HCT116 (cell line): Measurements from ENCODE around the gene MAPK14. TPM values are rescaled to one million over a fixed set of nuclear protein-coding genes. Genes with fewer than 3 reads are reported as not detected.

Source experiments
- ATAC-seq: fragments of 200-7000 bp; cut with Tn5 transposase; 2 replicates; pipeline ENCODE4 v1.9.1; 2020; ENCODE audit warnings: mild to moderate bottlenecking, moderate library complexity
- BruUV-seq: library from RNA; stranded (reverse); fragments of 400-500 nt; replicated peaks from 2 replicates; lab custom pipeline; 2021; lab: Mats Ljungman, UMichigan
- CTCF ChIA-PET: fragments of 300-600 bp; sonication (Branson Sonifier 250); formaldehyde crosslinking; loops from one replicate; lab custom pipeline; 2021; ENCODE audit warnings: antibody characterized with exemption; lab: Charles Lee
- POLR2A ChIA-PET: fragments of 300-600, 350-600 bp; sonication (Branson Sonifier 250); formaldehyde crosslinking; loops from one replicate; lab custom pipeline; 2021; ENCODE audit warnings: antibody characterized with exemption; lab: Charles Lee
- RAD21 ChIA-PET, 2 experiments: fragments of 300-600 bp; sonication (Branson Sonifier 250); formaldehyde crosslinking; loops; one replicate each; lab custom pipeline; 2023; ENCODE audit warnings: low total read pairs in 2 of 2; ENCODE audit not compliant: uncharacterized antibody in 2 of 2, unreplicated experiment in 2 of 2, low non-redundant PET in 1 of 2; lab: Charles Lee
- DNase-seq: peaks from one replicate; pipeline ENCODE4 v3.0.0-alpha.2; 2010; ENCODE audit warnings: low read depth, low spot score
- H2AFZ ChIP-seq: fragments of 200-600 bp; shearing (Covaris generic), sonication (generic); 2 replicates; pipeline ENCODE4 v1.6.1; 2017; ENCODE audit warnings: low read depth, mixed run types, mixed read lengths, antibody characterized with exemption, low read length; ENCODE audit not compliant: poor library complexity, severe bottlenecking
- H3K27ac ChIP-seq: 2 replicates; pipeline ENCODE4 v1.5.1; 2012; ENCODE audit warnings: low read depth, low read length
- H3K27me3 ChIP-seq: fragments of 200-600 bp; sonication (generic); 2 replicates; pipeline ENCODE4 v1.6.1; 2016; ENCODE audit warnings: mixed run types, low read length, mixed read lengths; ENCODE audit not compliant: insufficient read depth
- H3K36me3 ChIP-seq, 2 experiments: fragments of 200-500 bp in 1 of 2; fragments of 200-600 bp in 1 of 2; sonication (Bioruptor generic) in 1 of 2; sonication (generic) in 1 of 2; 2 replicates each; pipeline versions ENCODE4 v1.5.1 to v1.6.1; 2014 to 2016; ENCODE audit warnings: low read length in 2 of 2, inconsistent platforms in 1 of 2, mixed read lengths in 1 of 2, mixed run types in 1 of 2; ENCODE audit not compliant: insufficient read depth in 2 of 2, control insufficient read depth in 1 of 2
- H3K4me1 ChIP-seq, 2 experiments: fragments of 200-600 bp in 1 of 2; sonication (generic) in 1 of 2; 2 replicates each; pipeline versions ENCODE4 v1.5.1 to v1.6.1; 2012 to 2017; ENCODE audit warnings: low read length in 2 of 2, inconsistent platforms in 1 of 2, mild to moderate bottlenecking in 1 of 2, mixed read lengths in 1 of 2, mixed run types in 1 of 2, moderate library complexity in 1 of 2; ENCODE audit not compliant: insufficient read depth in 2 of 2, control insufficient read depth in 1 of 2
- H3K4me2 ChIP-seq: fragments of 200-600 bp; sonication (generic); 2 replicates; pipeline ENCODE4 v1.6.1; 2017; ENCODE audit warnings: mixed run types, low read length, mixed read lengths
- H3K4me3 ChIP-seq, 2 experiments: fragments of 200-600 bp in 1 of 2; sonication (generic) in 1 of 2; replicated peaks in 1 of 2; 2 replicates each; pipeline ENCODE4 v1.5.1; 2011 to 2016; ENCODE audit warnings: low read length in 2 of 2, control low read depth in 1 of 2, low read depth in 1 of 2, mild to moderate bottlenecking in 1 of 2, mixed read lengths in 1 of 2, mixed run types in 1 of 2
- H3K79me2 ChIP-seq: fragments of 200-600 bp; sonication (generic); 2 replicates; pipeline ENCODE4 v1.6.1; 2017; ENCODE audit warnings: mild to moderate bottlenecking, mixed run types, low read length, moderate library complexity, mixed read lengths; ENCODE audit not compliant: insufficient read depth
- H3K9ac ChIP-seq: fragments of 200-600 bp; sonication (generic); 2 replicates; pipeline ENCODE4 v1.6.1; 2016; ENCODE audit warnings: low read length, mixed read lengths
- H3K9me2 ChIP-seq: fragments of 200-600 bp; sonication (generic), shearing (Covaris generic); 2 replicates; pipeline ENCODE4 v1.6.1; 2017; ENCODE audit warnings: mixed run types, mild to moderate bottlenecking, moderate library complexity; ENCODE audit not compliant: insufficient read depth
- H3K9me3 ChIP-seq, 2 experiments: fragments of 200-500 bp in 1 of 2; fragments of 200-600 bp in 1 of 2; sonication (Bioruptor generic) in 1 of 2; sonication (generic) in 1 of 2; 2 replicates each; pipeline ENCODE4 v1.6.1; 2014 to 2017; ENCODE audit warnings: low read length in 2 of 2, mixed read lengths in 2 of 2, inconsistent platforms in 1 of 2, low read depth in 1 of 2, mild to moderate bottlenecking in 1 of 2, mixed run types in 1 of 2, moderate library complexity in 1 of 2; ENCODE audit not compliant: control insufficient read depth in 1 of 2, insufficient read depth in 1 of 2
- H4K20me1 ChIP-seq: fragments of 200-600 bp; sonication (generic), shearing (Covaris generic); 2 replicates; pipeline ENCODE4 v1.6.1; 2017; ENCODE audit warnings: mixed run types, mild to moderate bottlenecking, moderate library complexity; ENCODE audit not compliant: insufficient read depth
- CBX3 ChIP-seq: IDR thresholded peaks from 2 replicates; pipeline ENCODE4 v1.6.1; 2012; ENCODE audit warnings: low read depth
- CEBPB ChIP-seq: IDR thresholded peaks from 2 replicates; pipeline ENCODE4 v1.6.1; 2012; ENCODE audit warnings: low read depth
- EGR1 ChIP-seq: IDR thresholded peaks from 2 replicates; pipeline ENCODE4 v1.6.1; 2012; ENCODE audit warnings: low read depth
- ELF1 ChIP-seq: IDR thresholded peaks from 2 replicates; pipeline ENCODE4 v1.6.1; 2012; ENCODE audit warnings: low read depth, borderline replicate concordance
- EZH2 ChIP-seq: fragments of 200-600 bp; sonication (generic); IDR thresholded peaks from 2 replicates; pipeline ENCODE4 v1.6.1; 2017; ENCODE audit warnings: antibody characterized with exemption, mixed run types
- EZH2phosphoT487 ChIP-seq: fragments of 200-600 bp; IDR thresholded peaks from 2 replicates; pipeline ENCODE4 v1.6.1; 2018; ENCODE audit warnings: antibody characterized with exemption, borderline replicate concordance
- JUND ChIP-seq: IDR thresholded peaks from 2 replicates; pipeline ENCODE4 v1.6.1; 2012
- POLR2A ChIP-seq: IDR thresholded peaks from 2 replicates; pipeline ENCODE4 v1.7.0; 2011; ENCODE audit warnings: borderline replicate concordance; ENCODE audit not compliant: insufficient read depth, insufficient read length; ENCODE audit errors: extremely low read depth
- POLR2AphosphoS5 ChIP-seq: IDR thresholded peaks from 2 replicates; pipeline ENCODE4 v1.6.1; 2011; ENCODE audit warnings: mild to moderate bottlenecking, low read depth, low read length, moderate library complexity
- SIN3A ChIP-seq: IDR thresholded peaks from 2 replicates; pipeline ENCODE4 v1.6.1; 2012; ENCODE audit warnings: low read depth
- SRF ChIP-seq: IDR thresholded peaks from 2 replicates; pipeline ENCODE4 v1.6.1; 2012; ENCODE audit warnings: low read depth
- ZFX ChIP-seq: fragments of 450-650 bp; IDR thresholded peaks from 2 replicates; pipeline ENCODE4 v1.6.1; 2017
- ZNF274 ChIP-seq: fragments of 200-500 bp; sonication (Bioruptor generic); IDR thresholded peaks from 2 replicates; pipeline ENCODE4 v1.6.1; 2014; ENCODE audit warnings: mild to moderate bottlenecking, low read depth, low read length, inconsistent platforms
- intact Hi-C: fragments of 100-400 bp; cut with micrococcal nuclease; formaldehyde crosslinking; loops from 2 replicates; pipeline ENCODE4 v1.10.0; 2022
- total RNA-seq: library from RNA; stranded (reverse); gene quantifications from one replicate; pipeline ENCODE4 v1.2.1, GENCODE V29; 2021; ENCODE audit not compliant: unreplicated experiment
- TF ChIP-seq, protein P1 (sequence below): IDR thresholded peaks from 2 replicates; pipeline ENCODE4 v1.6.1; 2012
- TF ChIP-seq, protein P2 (sequence below), 3 experiments: fragments of 200-600 bp in 1 of 3; sonication (generic) in 1 of 3; IDR thresholded peaks in 2 of 3; conservative IDR thresholded peaks in 1 of 3; 2 replicates each; pipeline ENCODE4 v1.5.1; 2012 to 2017; ENCODE audit warnings: low read depth in 2 of 3, low read length in 2 of 3, antibody characterized with exemption in 1 of 3, borderline replicate concordance in 1 of 3, control low read depth in 1 of 3, mild to moderate bottlenecking in 1 of 3, mixed read lengths in 1 of 3, mixed run types in 1 of 3, moderate library complexity in 1 of 3; ENCODE audit not compliant: insufficient read depth in 1 of 3
- TF ChIP-seq, protein P3 (sequence below): IDR thresholded peaks from 2 replicates; pipeline ENCODE4 v1.6.1; 2012
- TF ChIP-seq, protein P4 (sequence below): IDR thresholded peaks from 2 replicates; pipeline ENCODE4 v1.6.1; 2011; ENCODE audit warnings: mild to moderate bottlenecking, low read length, moderate library complexity; ENCODE audit not compliant: insufficient replicate concordance; ENCODE audit errors: extremely low read depth

MAPK14 gene
- total RNA-seq, 1 experiment from 2014 or later: 34.2 TPM

DNA sequence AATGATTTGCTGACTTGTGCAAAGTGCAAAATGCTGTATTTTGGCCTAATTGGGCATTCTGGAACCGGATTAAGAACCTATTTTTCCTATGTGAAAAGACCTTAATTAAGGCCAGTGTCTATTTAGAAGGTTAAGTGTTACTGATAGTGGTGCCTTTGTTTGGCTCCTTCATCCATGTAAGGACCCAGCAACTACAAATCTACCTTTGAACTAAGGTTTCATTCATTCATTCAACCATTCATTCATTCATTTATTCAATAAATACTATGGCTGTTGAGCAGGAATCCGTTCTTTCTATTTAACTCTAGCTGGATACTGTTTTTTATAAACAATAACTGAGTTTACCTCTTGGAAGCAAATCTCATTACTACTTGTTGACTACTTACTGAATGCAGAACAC is 33.6 kb downstream of the MAPK14 start:
- Histone ChIP-seq H2AFZ (no peak overlapping the region), H3K27me3 (no peaks in the 10 kb centered on the region), H3K4me3 (no peak overlapping the region), H3K9ac (no peak overlapping the region), H3K79me2 (peaks cover 38% of the 10 kb centered on the region), H3K36me3 (0 out of 4 replicates have a peak, but pooled peaks cover 0 to 2% of the 10 kb centered on the region in 2 experiments), H4K20me1 (no peaks in the 10 kb centered on the region), H3K27ac (no peak overlapping the region), H3K9me2 (no peaks in the 10 kb centered on the region), H3K4me1 (peaks cover 6 to 13% of the 10 kb centered on the region in 2 experiments; a peak in 3 of 4 replicates), H3K4me2 (no peak overlapping the region), H3K9me3 (no peaks in the 10 kb centered on the region)
- RAD21 ChIA-PET: no interaction called here
- intact Hi-C loops: no loop called here
- DNase-seq (no peak), ATAC-seq (no peak)
- BruUV-seq: no TSS peak
- no peak for TF ChIP-seq POLR2A
- no peak for TF ChIP-seq ELF1
- TF ChIP-seq, protein P1, sequence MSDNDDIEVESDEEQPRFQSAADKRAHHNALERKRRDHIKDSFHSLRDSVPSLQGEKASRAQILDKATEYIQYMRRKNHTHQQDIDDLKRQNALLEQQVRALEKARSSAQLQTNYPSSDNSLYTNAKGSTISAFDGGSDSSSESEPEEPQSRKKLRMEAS: no peak
- no peak for TF ChIP-seq CEBPB
- TF ChIP-seq SRF: no peak
- TF ChIP-seq JUND: no peak
- TF ChIP-seq CBX3: no peak
- no peak for TF ChIP-seq ZFX
- TF ChIP-seq EGR1: no peak
- no peak for TF ChIP-seq SIN3A
- TF ChIP-seq EZH2: no peak
- TF ChIP-seq, protein P2, sequence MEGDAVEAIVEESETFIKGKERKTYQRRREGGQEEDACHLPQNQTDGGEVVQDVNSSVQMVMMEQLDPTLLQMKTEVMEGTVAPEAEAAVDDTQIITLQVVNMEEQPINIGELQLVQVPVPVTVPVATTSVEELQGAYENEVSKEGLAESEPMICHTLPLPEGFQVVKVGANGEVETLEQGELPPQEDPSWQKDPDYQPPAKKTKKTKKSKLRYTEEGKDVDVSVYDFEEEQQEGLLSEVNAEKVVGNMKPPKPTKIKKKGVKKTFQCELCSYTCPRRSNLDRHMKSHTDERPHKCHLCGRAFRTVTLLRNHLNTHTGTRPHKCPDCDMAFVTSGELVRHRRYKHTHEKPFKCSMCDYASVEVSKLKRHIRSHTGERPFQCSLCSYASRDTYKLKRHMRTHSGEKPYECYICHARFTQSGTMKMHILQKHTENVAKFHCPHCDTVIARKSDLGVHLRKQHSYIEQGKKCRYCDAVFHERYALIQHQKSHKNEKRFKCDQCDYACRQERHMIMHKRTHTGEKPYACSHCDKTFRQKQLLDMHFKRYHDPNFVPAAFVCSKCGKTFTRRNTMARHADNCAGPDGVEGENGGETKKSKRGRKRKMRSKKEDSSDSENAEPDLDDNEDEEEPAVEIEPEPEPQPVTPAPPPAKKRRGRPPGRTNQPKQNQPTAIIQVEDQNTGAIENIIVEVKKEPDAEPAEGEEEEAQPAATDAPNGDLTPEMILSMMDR (IDR thresholded peaks at IDR 0.05 in 2 of 3, conservative IDR thresholded peaks at IDR 0.05 in 1 of 3; ENCODE audit: borderline replicate concordance in 1 of 3, insufficient read depth in 1 of 3, low read depth in 2 of 3, low read length in 2 of 3): no peak
- TF ChIP-seq POLR2AphosphoS5: no peak
- TF ChIP-seq, protein P3, sequence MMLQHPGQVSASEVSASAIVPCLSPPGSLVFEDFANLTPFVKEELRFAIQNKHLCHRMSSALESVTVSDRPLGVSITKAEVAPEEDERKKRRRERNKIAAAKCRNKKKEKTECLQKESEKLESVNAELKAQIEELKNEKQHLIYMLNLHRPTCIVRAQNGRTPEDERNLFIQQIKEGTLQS: no peak
- no peak for TF ChIP-seq EZH2phosphoT487
- TF ChIP-seq, protein P4, sequence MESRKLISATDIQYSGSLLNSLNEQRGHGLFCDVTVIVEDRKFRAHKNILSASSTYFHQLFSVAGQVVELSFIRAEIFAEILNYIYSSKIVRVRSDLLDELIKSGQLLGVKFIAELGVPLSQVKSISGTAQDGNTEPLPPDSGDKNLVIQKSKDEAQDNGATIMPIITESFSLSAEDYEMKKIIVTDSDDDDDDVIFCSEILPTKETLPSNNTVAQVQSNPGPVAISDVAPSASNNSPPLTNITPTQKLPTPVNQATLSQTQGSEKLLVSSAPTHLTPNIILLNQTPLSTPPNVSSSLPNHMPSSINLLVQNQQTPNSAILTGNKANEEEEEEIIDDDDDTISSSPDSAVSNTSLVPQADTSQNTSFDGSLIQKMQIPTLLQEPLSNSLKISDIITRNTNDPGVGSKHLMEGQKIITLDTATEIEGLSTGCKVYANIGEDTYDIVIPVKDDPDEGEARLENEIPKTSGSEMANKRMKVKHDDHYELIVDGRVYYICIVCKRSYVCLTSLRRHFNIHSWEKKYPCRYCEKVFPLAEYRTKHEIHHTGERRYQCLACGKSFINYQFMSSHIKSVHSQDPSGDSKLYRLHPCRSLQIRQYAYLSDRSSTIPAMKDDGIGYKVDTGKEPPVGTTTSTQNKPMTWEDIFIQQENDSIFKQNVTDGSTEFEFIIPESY: no peak
- TF ChIP-seq ZNF274: no peak
- POLR2A ChIA-PET: no interaction called here
- CTCF ChIA-PET: no interaction called here
